Measurements from ENCODE around the gene CFAP74.

CFAP74 gene

DNA sequence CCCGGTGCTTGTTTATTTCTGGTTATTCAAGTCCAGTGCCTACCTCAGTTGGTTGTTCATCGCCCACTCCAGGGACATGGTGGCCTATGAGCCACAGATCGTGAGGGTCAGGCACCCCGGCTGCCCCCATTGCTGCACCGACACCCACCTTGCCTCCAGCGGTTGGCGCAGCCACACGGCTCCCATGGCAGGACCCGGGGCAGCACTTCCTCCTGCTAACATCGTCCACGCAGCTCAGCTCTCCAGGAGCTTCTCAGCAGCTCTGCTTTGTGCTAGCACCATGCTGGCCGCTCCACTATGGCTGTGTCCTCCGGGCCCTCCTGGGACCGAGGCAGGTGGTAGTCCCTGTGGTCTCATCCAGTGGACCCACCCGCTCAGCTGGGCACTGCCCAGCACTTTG, 32.7 kb upstream of the CFAP74 start:
- CTCF ChIA-PET: no interaction called here
- no peak overlapping the region for H3K27ac ChIP-seq (ENCODE audit: extremely low read depth, low read depth, low read length)

More for the DNA sequence above, 32.7 kb upstream of the CFAP74 start:
- Histone ChIP-seq H3K4me1 (ENCODE audit: control insufficient read depth, insufficient read depth, low read length) (no peaks in the 10 kb centered on the region), H3K36me3 (ENCODE audit: control insufficient read depth in 2 of 2, insufficient read depth in 1 of 2, low read length in 2 of 2) (no peaks in the 10 kb centered on the region), H3K4me3 (ENCODE audit: low read depth, low read length) (no peak overlapping the region), H3K9me3 (ENCODE audit: control insufficient read depth, insufficient read depth, low read depth, low read length) (no peaks in the 10 kb centered on the region)
- TF ChIP-seq ZNF174 (tag by site-specific recombination; IDR thresholded peaks at IDR 0.05) (no peak), KLF16 (tag by site-specific recombination; IDR thresholded peaks at IDR 0.05) (no peak), ZFP41 (tag by site-specific recombination; IDR thresholded peaks at IDR 0.05; ENCODE audit: borderline replicate concordance) (no peak), ZNF561 (tag by site-specific recombination; IDR thresholded peaks at IDR 0.05; ENCODE audit: borderline replicate concordance) (no peak), ZBTB11 (tag by site-specific recombination; conservative IDR thresholded peaks at IDR 0.05; ENCODE audit: low read depth) (no peak), ZNF341 (tag by site-specific recombination; IDR thresholded peaks at IDR 0.05; ENCODE audit: low read depth) (no peak), ZNF776 (tag by site-specific recombination; IDR thresholded peaks at IDR 0.05; ENCODE audit: borderline replicate concordance) (no peak), ZNF2 (tag by site-specific recombination; IDR thresholded peaks at IDR 0.05) (no peak), ZFP3 (tag by site-specific recombination; IDR thresholded peaks at IDR 0.05; ENCODE audit: low read depth) (no peak), YY1 (tag by site-specific recombination; IDR thresholded peaks at IDR 0.05) (no peak), ZNF623 (tag by site-specific recombination; IDR thresholded peaks at IDR 0.05) (no peak), SCRT2 (tag by site-specific recombination; IDR thresholded peaks at IDR 0.05) (no peak), ZNF704 (tag by site-specific recombination; IDR thresholded peaks at IDR 0.05) (no peak), ZBTB48 (tag by site-specific recombination; IDR thresholded peaks at IDR 0.05) (no peak), ZNF221 (tag by site-specific recombination; IDR thresholded peaks at IDR 0.05; ENCODE audit: borderline replicate concordance) (no peak)
- TF ChIP-seq, protein P1, sequence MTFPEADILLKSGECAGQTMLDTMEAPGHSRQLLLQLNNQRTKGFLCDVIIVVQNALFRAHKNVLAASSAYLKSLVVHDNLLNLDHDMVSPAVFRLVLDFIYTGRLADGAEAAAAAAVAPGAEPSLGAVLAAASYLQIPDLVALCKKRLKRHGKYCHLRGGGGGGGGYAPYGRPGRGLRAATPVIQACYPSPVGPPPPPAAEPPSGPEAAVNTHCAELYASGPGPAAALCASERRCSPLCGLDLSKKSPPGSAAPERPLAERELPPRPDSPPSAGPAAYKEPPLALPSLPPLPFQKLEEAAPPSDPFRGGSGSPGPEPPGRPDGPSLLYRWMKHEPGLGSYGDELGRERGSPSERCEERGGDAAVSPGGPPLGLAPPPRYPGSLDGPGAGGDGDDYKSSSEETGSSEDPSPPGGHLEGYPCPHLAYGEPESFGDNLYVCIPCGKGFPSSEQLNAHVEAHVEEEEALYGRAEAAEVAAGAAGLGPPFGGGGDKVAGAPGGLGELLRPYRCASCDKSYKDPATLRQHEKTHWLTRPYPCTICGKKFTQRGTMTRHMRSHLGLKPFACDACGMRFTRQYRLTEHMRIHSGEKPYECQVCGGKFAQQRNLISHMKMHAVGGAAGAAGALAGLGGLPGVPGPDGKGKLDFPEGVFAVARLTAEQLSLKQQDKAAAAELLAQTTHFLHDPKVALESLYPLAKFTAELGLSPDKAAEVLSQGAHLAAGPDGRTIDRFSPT (tag by site-specific recombination; IDR thresholded peaks at IDR 0.05): no peak
- TF ChIP-seq, protein P2, sequence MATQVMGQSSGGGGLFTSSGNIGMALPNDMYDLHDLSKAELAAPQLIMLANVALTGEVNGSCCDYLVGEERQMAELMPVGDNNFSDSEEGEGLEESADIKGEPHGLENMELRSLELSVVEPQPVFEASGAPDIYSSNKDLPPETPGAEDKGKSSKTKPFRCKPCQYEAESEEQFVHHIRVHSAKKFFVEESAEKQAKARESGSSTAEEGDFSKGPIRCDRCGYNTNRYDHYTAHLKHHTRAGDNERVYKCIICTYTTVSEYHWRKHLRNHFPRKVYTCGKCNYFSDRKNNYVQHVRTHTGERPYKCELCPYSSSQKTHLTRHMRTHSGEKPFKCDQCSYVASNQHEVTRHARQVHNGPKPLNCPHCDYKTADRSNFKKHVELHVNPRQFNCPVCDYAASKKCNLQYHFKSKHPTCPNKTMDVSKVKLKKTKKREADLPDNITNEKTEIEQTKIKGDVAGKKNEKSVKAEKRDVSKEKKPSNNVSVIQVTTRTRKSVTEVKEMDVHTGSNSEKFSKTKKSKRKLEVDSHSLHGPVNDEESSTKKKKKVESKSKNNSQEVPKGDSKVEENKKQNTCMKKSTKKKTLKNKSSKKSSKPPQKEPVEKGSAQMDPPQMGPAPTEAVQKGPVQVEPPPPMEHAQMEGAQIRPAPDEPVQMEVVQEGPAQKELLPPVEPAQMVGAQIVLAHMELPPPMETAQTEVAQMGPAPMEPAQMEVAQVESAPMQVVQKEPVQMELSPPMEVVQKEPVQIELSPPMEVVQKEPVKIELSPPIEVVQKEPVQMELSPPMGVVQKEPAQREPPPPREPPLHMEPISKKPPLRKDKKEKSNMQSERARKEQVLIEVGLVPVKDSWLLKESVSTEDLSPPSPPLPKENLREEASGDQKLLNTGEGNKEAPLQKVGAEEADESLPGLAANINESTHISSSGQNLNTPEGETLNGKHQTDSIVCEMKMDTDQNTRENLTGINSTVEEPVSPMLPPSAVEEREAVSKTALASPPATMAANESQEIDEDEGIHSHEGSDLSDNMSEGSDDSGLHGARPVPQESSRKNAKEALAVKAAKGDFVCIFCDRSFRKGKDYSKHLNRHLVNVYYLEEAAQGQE (tag by site-specific recombination; IDR thresholded peaks at IDR 0.05): no peak
- POLR2A ChIA-PET: no interaction called here
